Testis (tissue), 3 donors: Measurements from ENCODE around the gene SAC3D1. TPM values are rescaled to one million over a fixed set of nuclear protein-coding genes. Genes with fewer than 3 reads are reported as not detected.

Source experiments
- DNase-seq: peaks from one replicate; pipeline ENCODE4 v3.0.0-alpha.2; 2019
- H3K27ac ChIP-seq, 2 donors: fragments of 200-600 bp; sonication (generic); one replicate each; pipeline ENCODE4 v1.5.1; 2019
- H3K27me3 ChIP-seq: fragments of 200-600 bp; sonication (generic); one replicate; pipeline ENCODE4 v1.5.1; 2019
- H3K36me3 ChIP-seq: fragments of 200-600 bp; sonication (generic); one replicate; pipeline ENCODE4 v1.5.1; 2017; ENCODE audit warnings: low read depth; ENCODE audit errors: missing control alignments
- H3K4me1 ChIP-seq: fragments of 200-600 bp; sonication (generic); one replicate; pipeline ENCODE4 v1.5.1; 2019
- H3K4me3 ChIP-seq, 2 donors: fragments of 200-600 bp; sonication (generic); one replicate each; pipeline ENCODE4 v1.5.1; 2017 to 2019
- H3K9me3 ChIP-seq: fragments of 200-600 bp; sonication (generic); one replicate; pipeline ENCODE4 v1.5.1; 2017
- CTCF ChIP-seq, 3 experiments: fragments of 450-650 bp in 2 of 3; fragments of 200-600 bp in 1 of 3; sonication (generic) in 1 of 3; IDR thresholded peaks; one replicate each; pipeline ENCODE4 v1.5.1; 2016 to 2019; ENCODE audit warnings: antibody characterized with exemption in 3 of 3, mild to moderate bottlenecking in 2 of 3, moderate library complexity in 1 of 3
- POLR2A ChIP-seq: fragments of 450-650 bp; IDR thresholded peaks from one replicate; pipeline ENCODE4 v1.6.1; 2017; ENCODE audit warnings: antibody characterized with exemption, mild to moderate bottlenecking, moderate library complexity
- WGBS, 2 donors: methylation state at CpG; one replicate each; pipeline ENCODE4 v1.1.5; 2018; 5-methylcytosine and 5-hydroxymethylcytosine counted together
- intact Hi-C: fragments of 100-400 bp; cut with DNase I; formaldehyde crosslinking; loops from one replicate; pipeline ENCODE4 v1.15.1; 2023; ENCODE audit warnings: low total_unique reads
- microRNA-seq, 2 donors: library from miRNA; unstranded; fragments of <30 nt; microRNA quantifications; one replicate each; pipeline ENCODE4, GENCODE V29; 2016; ENCODE audit warnings: borderline number of aligned reads in 2 of 2, borderline replicate concordance in 1 of 2
- polyA plus RNA-seq: library from polyadenylated mRNA; stranded (reverse); fragments of 350-450 nt; fragmentation: Illumina TruSeq; extraction: RNeasy Lipid Tissue Mini Kit (QIAGEN cat#74804); gene quantifications from one replicate; pipeline ENCODE4 v1.2.3, GENCODE V29; 2014; ENCODE audit warnings: low read depth, low replicate concordance; ENCODE audit not compliant: insufficient read depth
- small RNA-seq, 2 donors: library from RNA; depleted of rRNA; stranded (forward); fragments of <200 nt; gene quantifications; one replicate each; pipeline ENCODE3, GENCODE V24; 2016
- total RNA-seq, 2 donors: library from RNA; depleted of rRNA; stranded (reverse); fragments of >200 nt; gene quantifications; one replicate each; pipeline ENCODE4 v1.2.3, GENCODE V29; 2016

The SAC3D1 gene
- total and polyA plus RNA-seq, 3 donors from 2014 or later = 40.5 to 63.5 (median 41.0) TPM

GRCh38 chr11:65089621-65090020 is 48.6 kb downstream of the SAC3D1 start:
- no peak for DNase-seq
- intact Hi-C loops = no loop called here
- Histone ChIP-seq H3K4me3 (no peak overlapping the region), H3K27ac (no peak overlapping the region), H3K27me3 (no peaks in the 10 kb centered on the region), H3K9me3 (no peaks in the 10 kb centered on the region), H3K36me3 (no peaks in the 10 kb centered on the region), H3K4me1 (peaks cover 12% of the 10 kb centered on the region)
- WGBS, 2 donors = 88 to 90% methylated on average over 3 to 4 of the region's 4 CpGs
- TF ChIP-seq POLR2A = no peak
- no peak for TF ChIP-seq CTCF (IDR thresholded peaks at IDR 0.05)

GRCh38 chr11:65090628-65091027 is 49.6 kb downstream of the SAC3D1 start:
- DNase-seq = no peak
- H3K9me3 ChIP-seq = no peaks in the 10 kb centered on the region
- no peaks in the 10 kb centered on the region for H3K36me3 ChIP-seq
- 94 to 96% methylated on average over 4 of the region's 4 CpGs for WGBS, 2 donors
- H3K4me3 ChIP-seq = no peak overlapping the region
- intact Hi-C loops = no loop called here
- TF ChIP-seq CTCF (IDR thresholded peaks at IDR 0.05) (no peak), POLR2A (no peak)
- H3K27ac ChIP-seq = no peak overlapping the region
- no peaks in the 10 kb centered on the region for H3K27me3 ChIP-seq
- H3K4me1 ChIP-seq = peaks cover 2% of the 10 kb centered on the region

Small RNA genes within 50 kb of the gene (microRNA-seq; reads per million reads assigned to microRNA genes)
- 0 to 1.4 reads per million in 2 donors for gene MIR6879

Small RNA genes within 50 kb of the gene (small RNA-seq; reads per million reads assigned to genes)
- 0 reads per million in 2 donors for gene MIR6879
- gene SNX15 = 0 reads per million in 2 donors

Other genes starting within 250 kb of the SAC3D1 start
- gene MAP4K2, start 238.0 kb upstream of the SAC3D1 start, total RNA-seq = 10 to 100 TPM; 27.7 to 29.8 TPM
- 14.9 TPM for gene MAP4K2, start 238.0 kb upstream of the SAC3D1 start, polyA plus RNA-seq
- gene MEN1, start 230.7 kb upstream of the SAC3D1 start, total RNA-seq = 10 to 100 TPM; 36.7 to 40.8 TPM
- 29.7 TPM for gene MEN1, start 230.7 kb upstream of the SAC3D1 start, polyA plus RNA-seq
- gene CDC42BPG, start 196.6 kb upstream of the SAC3D1 start, total RNA-seq = 1 to 10 TPM; 7.6 to 9.2 TPM
- gene CDC42BPG, start 196.6 kb upstream of the SAC3D1 start, polyA plus RNA-seq = 5.3 TPM
- gene EHD1, start 162.6 kb upstream of the SAC3D1 start, total RNA-seq = 100 to 1,000 TPM; 230 to 455 TPM
- 328 TPM for gene EHD1, start 162.6 kb upstream of the SAC3D1 start, polyA plus RNA-seq
- gene ATG2A, start 124.0 kb upstream of the SAC3D1 start, total RNA-seq = 10 to 100 TPM; 51.1 to 56.1 TPM
- gene ATG2A, start 124.0 kb upstream of the SAC3D1 start, polyA plus RNA-seq = 22.2 TPM
- gene PPP2R5B, start 116.5 kb upstream of the SAC3D1 start, total RNA-seq = 10 to 100 TPM; 19.4 to 26.2 TPM
- 9.9 TPM for gene PPP2R5B, start 116.5 kb upstream of the SAC3D1 start, polyA plus RNA-seq
- gene GPHA2, start 105.3 kb upstream of the SAC3D1 start, total RNA-seq = 1 to 10 TPM; 7.0 to 9.4 TPM
- gene GPHA2, start 105.3 kb upstream of the SAC3D1 start, polyA plus RNA-seq = 6.9 TPM
- 10 to 100 TPM; 14.4 to 34.8 TPM for gene MAJIN, start 69.1 kb upstream of the SAC3D1 start, total RNA-seq
- gene MAJIN, start 69.1 kb upstream of the SAC3D1 start, polyA plus RNA-seq = 36.4 TPM
- 1 to 10 TPM in 1 of 2 donors, under 1 TPM in 1; 0.94 to 1.5 TPM for gene BATF2, start 44.2 kb upstream of the SAC3D1 start, total RNA-seq
- 2.7 TPM for gene BATF2, start 44.2 kb upstream of the SAC3D1 start, polyA plus RNA-seq
- 100 to 1,000 TPM; 127 to 154 TPM for gene ARL2, start 27.1 kb upstream of the SAC3D1 start, total RNA-seq
- 235 TPM for gene ARL2, start 27.1 kb upstream of the SAC3D1 start, polyA plus RNA-seq
- 10 to 100 TPM; 17.0 to 22.5 TPM for gene SNX15, start 13.8 kb upstream of the SAC3D1 start, total RNA-seq
- 15.6 TPM for gene SNX15, start 13.8 kb upstream of the SAC3D1 start, polyA plus RNA-seq
- 10 to 100 TPM; 16.5 to 18.1 TPM for gene NAALADL1, start 17.3 kb downstream of the SAC3D1 start, total RNA-seq
- gene NAALADL1, start 17.3 kb downstream of the SAC3D1 start, polyA plus RNA-seq = 16.0 TPM
- 10 to 100 TPM; 28.5 to 50.9 TPM for gene CDCA5, start 42.8 kb downstream of the SAC3D1 start, total RNA-seq
- gene CDCA5, start 42.8 kb downstream of the SAC3D1 start, polyA plus RNA-seq = 93.3 TPM
- 10 to 100 TPM; 52.7 to 57.2 TPM for gene ZFPL1, start 43.0 kb downstream of the SAC3D1 start, total RNA-seq
- 70.6 TPM for gene ZFPL1, start 43.0 kb downstream of the SAC3D1 start, polyA plus RNA-seq
- gene VPS51, start 55.0 kb downstream of the SAC3D1 start, total RNA-seq = 100 to 1,000 TPM; 173 to 252 TPM
- gene VPS51, start 55.0 kb downstream of the SAC3D1 start, polyA plus RNA-seq = 91.1 TPM
- gene TM7SF2, start 70.7 kb downstream of the SAC3D1 start, total RNA-seq = 10 to 100 TPM; 42.0 to 49.6 TPM
- gene TM7SF2, start 70.7 kb downstream of the SAC3D1 start, polyA plus RNA-seq = 36.4 TPM
- 100 to 1,000 TPM in 1 of 2 donors, 10 to 100 TPM in 1; 64.2 to 119 TPM for gene ZNHIT2, start 76.5 kb downstream of the SAC3D1 start, total RNA-seq
- gene ZNHIT2, start 76.5 kb downstream of the SAC3D1 start, polyA plus RNA-seq = 47.3 TPM
- gene FAU, start 80.9 kb downstream of the SAC3D1 start, total RNA-seq = 100 to 1,000 TPM; 441 to 583 TPM
- gene FAU, start 80.9 kb downstream of the SAC3D1 start, polyA plus RNA-seq = 761 TPM
- gene MRPL49, start 81.1 kb downstream of the SAC3D1 start, total RNA-seq = 10 to 100 TPM; 82.8 to 87.7 TPM
- gene MRPL49, start 81.1 kb downstream of the SAC3D1 start, polyA plus RNA-seq = 53.9 TPM
- gene SYVN1, start 93.3 kb downstream of the SAC3D1 start, total RNA-seq = 10 to 100 TPM; 67.4 to 87.2 TPM
- 62.0 TPM for gene SYVN1, start 93.3 kb downstream of the SAC3D1 start, polyA plus RNA-seq
- 1 to 10 TPM; 1.2 TPM for gene SPDYC, start 129.0 kb downstream of the SAC3D1 start, total RNA-seq
- 0.80 TPM for gene SPDYC, start 129.0 kb downstream of the SAC3D1 start, polyA plus RNA-seq
- 10 to 100 TPM; 36.2 to 85.3 TPM for gene CAPN1, start 140.7 kb downstream of the SAC3D1 start, total RNA-seq
- gene CAPN1, start 140.7 kb downstream of the SAC3D1 start, polyA plus RNA-seq = 27.3 TPM
- 10 to 100 TPM; 24.2 to 27.6 TPM for gene POLA2, start 220.8 kb downstream of the SAC3D1 start, total RNA-seq
- gene POLA2, start 220.8 kb downstream of the SAC3D1 start, polyA plus RNA-seq = 21.9 TPM